Osteoblast (primary cell): Measurements from ENCODE around the gene RIC1. TPM values are rescaled to one million over a fixed set of nuclear protein-coding genes. Genes with fewer than 3 reads are reported as not detected.

ENCODE experiments used
- DNase-seq: peaks from one replicate; pipeline ENCODE4 v3.0.0; 2011; ENCODE audit warnings: low spot score, mixed read lengths; ENCODE audit not compliant: insufficient read length; ENCODE audit errors: missing footprints
- H2AFZ ChIP-seq: 2 replicates; pipeline ENCODE4 v1.6.0; 2011; ENCODE audit warnings: mild to moderate bottlenecking, low read length
- H3K27ac ChIP-seq: 2 replicates; pipeline ENCODE4 v1.5.1; 2011; ENCODE audit warnings: mild to moderate bottlenecking, low read depth, low read length, moderate library complexity
- H3K27me3 ChIP-seq: 2 replicates; pipeline ENCODE4 v1.6.0; 2012; ENCODE audit warnings: mild to moderate bottlenecking, control low read depth, inconsistent platforms, low read length, moderate library complexity; ENCODE audit not compliant: insufficient read depth
- H3K36me3 ChIP-seq: 2 replicates; pipeline ENCODE4 v1.5.1; 2011; ENCODE audit warnings: mild to moderate bottlenecking, low read length, control low read depth, moderate library complexity; ENCODE audit not compliant: insufficient read depth
- H3K4me1 ChIP-seq: 2 replicates; pipeline ENCODE4 v1.5.1; 2011; ENCODE audit warnings: mild to moderate bottlenecking, low read length, control low read depth, moderate library complexity; ENCODE audit not compliant: insufficient read depth
- H3K4me2 ChIP-seq: 2 replicates; pipeline ENCODE4 v1.6.0; 2011; ENCODE audit warnings: mild to moderate bottlenecking, low read length; ENCODE audit not compliant: insufficient read depth
- H3K4me3 ChIP-seq: fragments of 200-600 bp; sonication (generic); 3 replicates; pipeline ENCODE4 v1.5.1; 2012; ENCODE audit warnings: mild to moderate bottlenecking, low read length, inconsistent platforms; ENCODE audit not compliant: insufficient read depth
- H3K79me2 ChIP-seq: 2 replicates; pipeline ENCODE4 v1.6.0; 2012; ENCODE audit warnings: mild to moderate bottlenecking, low read length, control low read depth, inconsistent platforms; ENCODE audit not compliant: insufficient read depth
- H3K9me3 ChIP-seq: 2 replicates; pipeline ENCODE4 v1.5.1; 2011; ENCODE audit warnings: low read depth, low read length, control low read depth
- H4K20me1 ChIP-seq: 2 replicates; pipeline ENCODE4 v1.6.0; 2012; ENCODE audit warnings: mild to moderate bottlenecking, low read length, control low read depth; ENCODE audit not compliant: insufficient read depth
- total RNA-seq: library from RNA; depleted of rRNA; stranded (reverse); fragments of >200 nt; gene quantifications from 2 replicates; pipeline ENCODE4 v1.2.3, GENCODE V29; 2012
- TF ChIP-seq, protein P1 (sequence below): IDR thresholded peaks from 2 replicates; pipeline ENCODE4 v1.5.1; 2011; ENCODE audit warnings: mild to moderate bottlenecking, low read depth, low read length, moderate library complexity; ENCODE audit errors: extremely low read depth

The RIC1 gene
- total RNA-seq, 1 donor = 51.4 TPM

GRCh38 chr9:5743109-5743508 is 114.2 kb downstream of the RIC1 start:
- TF ChIP-seq, protein P1, sequence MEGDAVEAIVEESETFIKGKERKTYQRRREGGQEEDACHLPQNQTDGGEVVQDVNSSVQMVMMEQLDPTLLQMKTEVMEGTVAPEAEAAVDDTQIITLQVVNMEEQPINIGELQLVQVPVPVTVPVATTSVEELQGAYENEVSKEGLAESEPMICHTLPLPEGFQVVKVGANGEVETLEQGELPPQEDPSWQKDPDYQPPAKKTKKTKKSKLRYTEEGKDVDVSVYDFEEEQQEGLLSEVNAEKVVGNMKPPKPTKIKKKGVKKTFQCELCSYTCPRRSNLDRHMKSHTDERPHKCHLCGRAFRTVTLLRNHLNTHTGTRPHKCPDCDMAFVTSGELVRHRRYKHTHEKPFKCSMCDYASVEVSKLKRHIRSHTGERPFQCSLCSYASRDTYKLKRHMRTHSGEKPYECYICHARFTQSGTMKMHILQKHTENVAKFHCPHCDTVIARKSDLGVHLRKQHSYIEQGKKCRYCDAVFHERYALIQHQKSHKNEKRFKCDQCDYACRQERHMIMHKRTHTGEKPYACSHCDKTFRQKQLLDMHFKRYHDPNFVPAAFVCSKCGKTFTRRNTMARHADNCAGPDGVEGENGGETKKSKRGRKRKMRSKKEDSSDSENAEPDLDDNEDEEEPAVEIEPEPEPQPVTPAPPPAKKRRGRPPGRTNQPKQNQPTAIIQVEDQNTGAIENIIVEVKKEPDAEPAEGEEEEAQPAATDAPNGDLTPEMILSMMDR = no peak

GRCh38 chr9:5748438-5748837 is 119.5 kb downstream of the RIC1 start:
- no peaks in the 10 kb centered on the region for H3K27me3 ChIP-seq
- no peak overlapping the region for H3K4me2 ChIP-seq
- H3K27ac ChIP-seq = no peak overlapping the region
- no peaks in the 10 kb centered on the region for H3K4me1 ChIP-seq
- H4K20me1 ChIP-seq = no peaks in the 10 kb centered on the region
- H3K9me3 ChIP-seq = no peaks in the 10 kb centered on the region
- TF ChIP-seq, protein P1 = no peak
- H2AFZ ChIP-seq = no peak overlapping the region
- peak; percentile 6 for DNase-seq
- H3K4me3 ChIP-seq = no peak overlapping the region
- H3K79me2 ChIP-seq = no peaks in the 10 kb centered on the region
- peaks cover 63% of the 10 kb centered on the region for H3K36me3 ChIP-seq

More at GRCh38 chr9:5743109-5743508, 114.2 kb downstream of the RIC1 start:
- no peaks in the 10 kb centered on the region for H4K20me1 ChIP-seq
- H3K27ac ChIP-seq = no peak overlapping the region
- peaks cover 47% of the 10 kb centered on the region for H3K36me3 ChIP-seq
- no peak for DNase-seq
- H3K4me2 ChIP-seq = no peak overlapping the region
- H3K4me3 ChIP-seq = no peak overlapping the region
- H3K79me2 ChIP-seq = no peaks in the 10 kb centered on the region
- H3K4me1 ChIP-seq = no peaks in the 10 kb centered on the region
- no peaks in the 10 kb centered on the region for H3K27me3 ChIP-seq
- H3K9me3 ChIP-seq = no peaks in the 10 kb centered on the region
- H2AFZ ChIP-seq = no peak overlapping the region

GRCh38 chr9:5749306-5749705 is 120.4 kb downstream of the RIC1 start:
- TF ChIP-seq, protein P1 = no peak
- no peaks in the 10 kb centered on the region for H4K20me1 ChIP-seq
- H3K36me3 ChIP-seq = peaks cover 54% of the 10 kb centered on the region
- H2AFZ ChIP-seq = no peak overlapping the region
- no peak overlapping the region for H3K4me2 ChIP-seq
- no peaks in the 10 kb centered on the region for H3K4me1 ChIP-seq
- H3K4me3 ChIP-seq = no peak overlapping the region
- DNase-seq = no peak
- no peaks in the 10 kb centered on the region for H3K79me2 ChIP-seq
- no peak overlapping the region for H3K27ac ChIP-seq
- H3K27me3 ChIP-seq = no peaks in the 10 kb centered on the region
- H3K9me3 ChIP-seq = no peaks in the 10 kb centered on the region

- DNase-seq = peak; percentile 19
- Histone ChIP-seq H3K27ac (no peak overlapping the region), H4K20me1 (no peaks in the 10 kb centered on the region), H3K36me3 (peaks cover 42% of the 10 kb centered on the region), H2AFZ (no peak overlapping the region), H3K79me2 (no peaks in the 10 kb centered on the region), H3K4me3 (no peak overlapping the region), H3K9me3 (no peaks in the 10 kb centered on the region), H3K27me3 (no peaks in the 10 kb centered on the region), H3K4me2 (no peak overlapping the region), H3K4me1 (no peaks in the 10 kb centered on the region)
- TF ChIP-seq, protein P1 = no peak
Observed at GRCh38 chr9:5750569-5750968, 121.7 kb downstream of the RIC1 start.
